Endothelial cell of umbilical vein (primary cell): ENCODE results near the gene P4HA3. TPM values are rescaled to one million over a fixed set of nuclear protein-coding genes. Genes with fewer than 3 reads are reported as not detected.

Experiments
- BruUV-seq: library from RNA; stranded (reverse); fragments of 400-500 nt; replicated peaks from 2 replicates; lab custom pipeline; 2021; lab: Mats Ljungman, UMichigan
- CTCF ChIA-PET: fragments of 300-600, 350-600 bp; sonication (Branson Sonifier 250); formaldehyde crosslinking; loops from one replicate; lab custom pipeline; 2021; ENCODE audit warnings: antibody characterized with exemption, inconsistent platforms; lab: Charles Lee
- POLR2A ChIA-PET: fragments of 300-600, 350-600 bp; sonication (Branson Sonifier 250); formaldehyde crosslinking; loops from one replicate; lab custom pipeline; 2021; ENCODE audit warnings: antibody characterized with exemption, inconsistent platforms; lab: Charles Lee
- DNase-seq: peaks from one replicate; pipeline ENCODE4 v3.0.0-alpha.2; 2011; ENCODE audit warnings: low read depth, low spot score
- FAIRE-seq: peaks from 2 replicates; lab custom pipeline; 2011; peaks lifted over from hg19 to GRCh38; lab: Jason Lieb, UNC
- H2AFZ ChIP-seq: 2 replicates; pipeline ENCODE4 v1.6.0; 2012; ENCODE audit warnings: low read depth, low read length, control low read depth, inconsistent platforms
- H3K27ac ChIP-seq: 2 replicates; pipeline ENCODE4 v1.5.1; 2011; ENCODE audit warnings: low read depth, mild to moderate bottlenecking, control low read depth, low read length, moderate library complexity; ENCODE audit not compliant: insufficient read depth
- H3K27me3 ChIP-seq, 2 experiments: 2 replicates each; pipeline versions ENCODE4 v1.6.0 to v1.6.1; 2011; ENCODE audit warnings: low read length in 2 of 2, mixed read lengths in 1 of 2; ENCODE audit not compliant: control insufficient read depth in 2 of 2, insufficient read depth in 2 of 2
- H3K36me3 ChIP-seq, 2 experiments: 2 replicates in 1 of 2; 3 replicates in 1 of 2; pipeline ENCODE4 v1.5.1; 2011; ENCODE audit warnings: low read length in 2 of 2, mild to moderate bottlenecking in 1 of 2, moderate library complexity in 1 of 2; ENCODE audit not compliant: control insufficient read depth in 2 of 2, insufficient read depth in 2 of 2; ENCODE audit errors: extremely low read depth in 1 of 2
- H3K4me1 ChIP-seq: 3 replicates; pipeline ENCODE4 v1.5.1; 2011; ENCODE audit warnings: mild to moderate bottlenecking, low read length; ENCODE audit not compliant: control insufficient read depth, insufficient read depth; ENCODE audit errors: extremely low read depth
- H3K4me2 ChIP-seq: 2 replicates; pipeline ENCODE4 v1.6.1; 2011; ENCODE audit warnings: low read length, control low read depth, mixed read lengths; ENCODE audit not compliant: insufficient read depth
- H3K4me3 ChIP-seq, 3 experiments: fragments of 200-600 bp in 1 of 3; sonication (generic), shearing (Covaris generic) in 1 of 3; replicated peaks in 1 of 3; 2 replicates each; pipeline ENCODE4 v1.5.1; 2011 to 2016; ENCODE audit warnings: control low read depth in 3 of 3, low read length in 3 of 3, mild to moderate bottlenecking in 2 of 3, inconsistent platforms in 1 of 3, low read depth in 1 of 3, moderate library complexity in 1 of 3; ENCODE audit not compliant: insufficient read depth in 1 of 3
- H3K79me2 ChIP-seq: 2 replicates; pipeline ENCODE4 v1.6.0; 2012; ENCODE audit warnings: low read length, inconsistent platforms; ENCODE audit not compliant: control insufficient read depth, insufficient read depth
- H3K9ac ChIP-seq: replicated peaks from 2 replicates; pipeline ENCODE3; 2011; ENCODE audit warnings: low read length, control low read depth; ENCODE audit not compliant: insufficient read depth; ENCODE audit errors: extremely low read depth
- H3K9me1 ChIP-seq: replicated peaks from 3 replicates; pipeline ENCODE4 v1.6.0; 2011; ENCODE audit warnings: mild to moderate bottlenecking, low read length; ENCODE audit not compliant: control insufficient read depth, insufficient read depth; ENCODE audit errors: extremely low read depth
- H3K9me3 ChIP-seq: replicated peaks from 2 replicates; pipeline ENCODE4 v1.5.1; 2012; ENCODE audit warnings: low read length, inconsistent platforms; ENCODE audit not compliant: control insufficient read depth, insufficient read depth
- H4K20me1 ChIP-seq: replicated peaks from 2 replicates; pipeline ENCODE3; 2011; ENCODE audit warnings: mild to moderate bottlenecking, low read length; ENCODE audit not compliant: control insufficient read depth, insufficient read depth; ENCODE audit errors: extremely low read depth
- CTCF ChIP-seq, 2 donors: IDR thresholded peaks; 1 replicate in 1 of 2; 2 replicates in 1 of 2; pipeline ENCODE4 v1.5.1; 2011; ENCODE audit warnings: low read length in 2 of 2, mild to moderate bottlenecking in 2 of 2, moderate library complexity in 2 of 2, control low read depth in 1 of 2, inconsistent platforms in 1 of 2, low read depth in 1 of 2; ENCODE audit not compliant: insufficient read depth in 1 of 2; ENCODE audit errors: extremely low read depth in 1 of 2
- EZH2 ChIP-seq: IDR thresholded peaks from 2 replicates; pipeline ENCODE4 v1.6.1; 2012; ENCODE audit warnings: borderline replicate concordance, low read depth, mild to moderate bottlenecking, moderate library complexity, low read length, inconsistent platforms; ENCODE audit not compliant: severe bottlenecking
- FOS ChIP-seq: IDR thresholded peaks from 2 replicates; pipeline ENCODE4 v1.6.1; 2011; ENCODE audit warnings: mild to moderate bottlenecking, low read length, moderate library complexity, borderline replicate concordance; ENCODE audit not compliant: insufficient read depth
- GATA2 ChIP-seq: IDR thresholded peaks from 2 replicates; pipeline ENCODE4 v1.7.0; 2011; ENCODE audit warnings: low read depth, mild to moderate bottlenecking, moderate library complexity, mixed read lengths, low read length; ENCODE audit not compliant: insufficient read length, insufficient read depth
- JUN ChIP-seq: IDR thresholded peaks from 2 replicates; pipeline ENCODE4 v1.6.1; 2011; ENCODE audit warnings: borderline replicate concordance, low read depth; ENCODE audit not compliant: insufficient read length, insufficient read depth
- POLR2A ChIP-seq: IDR thresholded peaks from 2 replicates; pipeline ENCODE4 v1.6.1; 2012; ENCODE audit warnings: low read depth, mild to moderate bottlenecking, control low read depth, low read length
- POLR2AphosphoS5 ChIP-seq: IDR thresholded peaks from 2 replicates; pipeline ENCODE4 v1.6.1; 2012; ENCODE audit warnings: low read depth, mild to moderate bottlenecking, control low read depth, low read length, moderate library complexity; ENCODE audit not compliant: insufficient read depth
- dilution Hi-C: fragments of 300-500 bp; cut with MboI; formaldehyde crosslinking; loops from one replicate; pipeline ENCODE4 v1.15.0; 2019; ENCODE audit warnings: low sequenced_read_pairs; ENCODE audit not compliant: extremely low pct_ligation_motif_present
- intact Hi-C: fragments of 100-400 bp; cut with micrococcal nuclease; formaldehyde crosslinking; loops from one replicate; pipeline ENCODE4 v1.10.0; 2022
- polyA plus RNA-seq, 4 experiments: library from polyadenylated mRNA; depleted of rRNA in 3 of 4; stranded (reverse) in 3 of 4; unstranded in 1 of 4; fragments of >200 nt; gene quantifications; 2 replicates each; pipeline versions ENCODE4 v1.2.1 to v1.2.3, GENCODE V29; 2011 to 2012; ENCODE audit warnings: missing spikeins in 1 of 4
- total RNA-seq: library from RNA; stranded (reverse); gene quantifications from 2 replicates; pipeline ENCODE4 v1.2.3, GENCODE V29; 2021
- TF ChIP-seq, protein P1 (sequence below): IDR thresholded peaks from 2 replicates; pipeline ENCODE4 v1.6.1; 2011; ENCODE audit not compliant: insufficient read depth, insufficient read length

The P4HA3 gene
- total and polyA plus RNA-seq, 2 donors (not counting 3 experiments of a cell fraction or from before 2014, with no cell fraction given) = 26.9 to 40.0 TPM

DNA sequence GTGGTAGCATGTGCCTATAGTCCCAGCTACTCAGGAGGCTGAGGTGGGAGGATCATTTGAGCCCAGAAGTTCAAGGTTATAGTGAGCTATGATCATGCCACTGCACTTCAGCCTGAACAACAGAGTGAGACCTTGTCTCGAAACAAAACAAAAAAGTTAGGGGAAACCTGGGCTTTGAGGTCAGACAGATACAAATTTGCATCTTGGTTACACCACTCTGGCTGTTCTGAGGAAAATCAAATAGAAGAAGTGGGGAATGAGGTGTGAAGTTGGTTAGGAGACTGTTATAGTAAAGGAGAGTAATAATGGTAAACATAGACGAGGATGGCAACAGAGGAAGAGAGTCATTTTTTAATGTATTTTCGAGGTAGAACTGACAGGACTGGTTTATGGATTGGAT, 77.8 kb downstream of the P4HA3 start:
- FAIRE-seq = no peak
- CTCF ChIA-PET = no interaction called here

More for the DNA sequence above, 77.8 kb downstream of the P4HA3 start:
- H2AFZ ChIP-seq = no peak overlapping the region
- H3K27me3 ChIP-seq = no peaks in the 10 kb centered on the region
- H3K79me2 ChIP-seq = no peaks in the 10 kb centered on the region
- H3K9me3 ChIP-seq = no peaks in the 10 kb centered on the region
- no peak overlapping the region for H3K4me3 ChIP-seq
- no peaks in the 10 kb centered on the region for H3K9me1 ChIP-seq
- no peak overlapping the region for H3K9ac ChIP-seq
- DNase-seq = no peak
- H3K4me1 ChIP-seq = no peaks in the 10 kb centered on the region
- no TSS peak for BruUV-seq
- H3K4me2 ChIP-seq = no peak overlapping the region
- H3K36me3 ChIP-seq = peaks cover 0 to 2% of the 10 kb centered on the region in 2 experiments
- H3K27ac ChIP-seq = no peak overlapping the region
- intact Hi-C loops (no loop called here), dilution Hi-C loops (no loop called here)
- H4K20me1 ChIP-seq = no peaks in the 10 kb centered on the region
- TF ChIP-seq CTCF (IDR thresholded peaks at IDR 0.05; ENCODE audit: extremely low read depth in 1 of 2, insufficient read depth in 1 of 2, low read depth in 1 of 2, low read length in 2 of 2) = no peak
- no peak for TF ChIP-seq EZH2
- TF ChIP-seq POLR2AphosphoS5 = no peak
- no peak for TF ChIP-seq GATA2
- no peak for TF ChIP-seq POLR2A
- no peak for TF ChIP-seq JUN
- TF ChIP-seq FOS = no peak
- TF ChIP-seq, protein P1, sequence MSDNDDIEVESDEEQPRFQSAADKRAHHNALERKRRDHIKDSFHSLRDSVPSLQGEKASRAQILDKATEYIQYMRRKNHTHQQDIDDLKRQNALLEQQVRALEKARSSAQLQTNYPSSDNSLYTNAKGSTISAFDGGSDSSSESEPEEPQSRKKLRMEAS = no peak
- POLR2A ChIA-PET = no interaction called here
